NB4 (cell line): ENCODE results near the gene CDHR3.

ENCODE experiments used
- CTCF ChIP-seq: IDR thresholded peaks from one replicate; pipeline ENCODE4 v1.5.1; 2012; ENCODE audit warnings: low read depth, low read length
- MYC ChIP-seq: IDR thresholded peaks from 2 replicates; pipeline ENCODE4 v1.6.1; 2011; ENCODE audit warnings: low read depth, low read length
- POLR2A ChIP-seq: IDR thresholded peaks from 2 replicates; pipeline ENCODE4 v1.6.1; 2011; ENCODE audit warnings: mild to moderate bottlenecking; ENCODE audit not compliant: insufficient read length; ENCODE audit errors: extremely low read depth
- TF ChIP-seq, protein P1 (sequence below): IDR thresholded peaks from 2 replicates; pipeline ENCODE4 v1.6.1; 2011; ENCODE audit warnings: low read depth, low read length

DNA sequence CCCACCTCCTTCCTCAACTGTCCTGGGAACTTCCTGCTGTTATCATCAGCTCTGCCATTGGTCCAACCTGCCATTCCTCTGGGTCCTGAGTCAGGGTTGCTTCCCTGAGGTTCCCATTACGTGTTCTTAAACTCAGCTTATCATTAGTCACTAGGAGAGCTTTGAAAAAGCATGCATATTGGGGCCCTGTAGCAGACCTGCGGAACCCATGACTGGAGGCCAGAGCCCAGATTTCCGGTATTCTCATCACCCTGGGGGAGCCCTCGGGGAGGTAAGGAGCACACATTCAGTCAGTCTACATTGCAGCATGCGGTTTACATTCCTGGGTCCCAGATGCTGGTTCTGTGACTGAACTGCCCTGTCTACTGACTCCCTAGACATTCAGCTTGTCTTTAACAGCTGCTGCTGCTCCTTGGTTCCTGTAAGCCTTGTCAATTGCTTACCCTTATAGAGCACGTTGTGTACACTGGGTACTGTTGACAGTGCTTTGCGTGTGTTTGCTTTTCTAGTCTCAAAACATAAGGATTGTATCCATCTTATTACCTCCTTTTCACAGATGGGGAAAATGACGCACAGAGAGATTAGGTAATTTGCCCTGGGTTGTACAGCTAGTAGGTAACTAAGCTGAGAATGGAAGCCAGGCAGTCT, 12.8 kb downstream of the CDHR3 start:
- TF ChIP-seq CTCF (no peak), MYC (no peak), POLR2A (no peak)
- TF ChIP-seq, protein P1, sequence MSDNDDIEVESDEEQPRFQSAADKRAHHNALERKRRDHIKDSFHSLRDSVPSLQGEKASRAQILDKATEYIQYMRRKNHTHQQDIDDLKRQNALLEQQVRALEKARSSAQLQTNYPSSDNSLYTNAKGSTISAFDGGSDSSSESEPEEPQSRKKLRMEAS, result no peak
